NCI-H460 (cell line): ENCODE measurements around the gene INPP5J. TPM values are rescaled to one million over a fixed set of nuclear protein-coding genes. Genes with fewer than 3 reads are reported as not detected.
"Not testable (repeated sequence)": the region's sequence is repeated elsewhere in the genome, so short reads cannot be mapped to it uniquely, and the experiment has no call there.

Source experiments
- DNase-seq: peaks from one replicate; pipeline ENCODE4 v3.0.0-alpha.2; 2016; ENCODE audit warnings: low read depth; ENCODE audit errors: extremely low read depth
- total RNA-seq: library from RNA; depleted of rRNA; stranded (reverse); fragments of >200 nt; shearing (Covaris generic); gene quantifications from 2 replicates; pipeline ENCODE4 v1.2.3, GENCODE V29; 2014

INPP5J gene
- total RNA-seq, 1 experiment from 2014 or later: 0.54 TPM

DNA sequence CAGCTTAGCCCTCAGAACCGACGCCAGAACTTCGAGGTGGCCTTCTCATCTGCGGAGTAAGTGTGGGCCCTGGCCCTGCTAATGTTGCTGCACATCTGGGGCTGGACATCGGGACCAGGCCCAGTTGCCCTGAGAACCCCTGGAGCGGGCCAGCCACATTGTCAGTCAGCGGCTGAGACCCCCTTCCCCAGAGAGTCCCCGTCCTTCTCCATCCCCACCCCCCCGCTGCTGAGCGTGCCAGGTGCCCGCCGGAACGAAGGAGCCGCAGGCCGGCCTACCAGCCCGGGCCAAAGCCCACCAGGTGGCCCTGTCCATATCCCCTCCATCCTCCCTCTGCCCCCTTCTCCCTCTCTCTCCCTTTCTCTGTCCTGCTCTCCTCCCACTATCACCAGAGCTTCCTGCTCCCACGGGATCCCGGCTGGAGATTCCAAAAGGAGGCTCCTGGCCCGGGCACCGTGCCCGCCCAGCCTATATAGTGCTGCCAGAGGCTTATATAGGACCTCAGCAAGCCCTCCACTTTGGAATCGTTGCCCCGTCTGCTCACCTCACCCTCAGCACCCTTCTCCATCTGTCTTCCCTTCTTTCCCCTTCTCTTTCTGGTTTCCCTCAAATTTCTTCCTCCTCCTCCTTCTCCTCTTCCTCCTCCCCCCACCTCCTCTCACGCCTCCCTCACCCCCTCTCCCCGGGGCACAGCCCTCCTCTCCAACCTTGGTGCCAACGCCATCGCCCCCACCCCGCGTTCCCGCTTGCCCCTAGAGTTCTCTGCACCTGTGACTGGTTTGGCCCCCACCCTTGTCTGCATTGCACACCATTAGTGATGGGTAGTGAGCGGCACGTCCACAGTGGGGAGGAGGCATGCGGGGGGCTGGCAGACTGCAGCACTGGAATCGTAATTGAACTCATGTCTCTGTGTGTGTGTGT is 22.7 kb upstream of the INPP5J start:
- DNase-seq: no peak

GRCh38 chr22:31100762-31101525 is 21.8 kb upstream of the INPP5J start:
- no peak for DNase-seq

DNA sequence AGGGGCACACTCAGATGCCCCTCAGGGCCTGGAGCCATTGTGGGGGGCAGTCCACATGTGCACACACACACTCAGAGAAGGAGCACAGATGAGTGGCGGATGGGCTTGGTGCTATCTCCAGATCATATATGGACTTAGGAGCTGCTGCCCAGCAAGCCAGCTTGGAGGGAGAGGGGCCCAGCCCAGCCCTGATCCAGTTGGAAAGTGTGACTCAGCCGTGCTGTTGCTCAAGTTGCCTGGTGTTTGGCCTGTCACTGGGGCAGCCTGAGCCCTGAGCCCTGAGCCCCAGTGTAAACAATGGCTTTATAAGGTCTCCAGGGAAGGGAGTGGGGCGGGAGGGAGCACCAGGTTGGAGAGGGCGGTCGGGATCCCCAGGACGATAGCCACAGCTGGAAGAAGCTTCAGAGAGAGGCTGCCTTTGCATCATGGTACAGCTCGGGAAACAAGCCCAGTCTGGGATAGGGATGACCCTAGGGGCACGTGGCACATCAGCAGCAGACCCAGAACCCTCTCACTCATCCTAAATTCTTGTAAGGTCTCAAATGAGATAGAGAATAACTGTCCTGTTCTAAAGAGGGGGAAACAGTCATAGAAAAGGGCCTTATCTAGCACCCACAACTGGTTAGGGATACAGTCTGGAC is 20.2 kb upstream of the INPP5J start:
- no peak for DNase-seq

DNA sequence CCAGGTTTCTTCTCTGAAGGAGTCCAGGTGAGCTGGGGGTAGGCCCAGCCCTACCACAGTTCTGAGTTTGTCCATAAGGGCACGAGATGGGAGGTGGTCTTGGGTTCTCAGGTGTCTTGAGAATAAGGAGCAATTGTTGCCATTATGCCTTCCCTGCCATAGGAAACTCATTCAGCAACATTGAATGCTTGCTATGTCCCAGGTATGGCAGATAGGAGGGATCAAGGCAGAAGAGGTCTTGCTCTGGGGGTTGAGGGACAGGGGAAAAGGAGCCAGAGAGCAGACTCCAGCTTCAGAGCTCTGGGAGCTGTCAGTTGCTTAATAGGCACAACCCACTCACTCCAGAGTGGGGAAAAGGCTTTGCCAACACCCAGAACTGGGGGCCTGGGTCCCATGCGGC is 19.7 kb upstream of the INPP5J start:
- no peak for DNase-seq

DNA sequence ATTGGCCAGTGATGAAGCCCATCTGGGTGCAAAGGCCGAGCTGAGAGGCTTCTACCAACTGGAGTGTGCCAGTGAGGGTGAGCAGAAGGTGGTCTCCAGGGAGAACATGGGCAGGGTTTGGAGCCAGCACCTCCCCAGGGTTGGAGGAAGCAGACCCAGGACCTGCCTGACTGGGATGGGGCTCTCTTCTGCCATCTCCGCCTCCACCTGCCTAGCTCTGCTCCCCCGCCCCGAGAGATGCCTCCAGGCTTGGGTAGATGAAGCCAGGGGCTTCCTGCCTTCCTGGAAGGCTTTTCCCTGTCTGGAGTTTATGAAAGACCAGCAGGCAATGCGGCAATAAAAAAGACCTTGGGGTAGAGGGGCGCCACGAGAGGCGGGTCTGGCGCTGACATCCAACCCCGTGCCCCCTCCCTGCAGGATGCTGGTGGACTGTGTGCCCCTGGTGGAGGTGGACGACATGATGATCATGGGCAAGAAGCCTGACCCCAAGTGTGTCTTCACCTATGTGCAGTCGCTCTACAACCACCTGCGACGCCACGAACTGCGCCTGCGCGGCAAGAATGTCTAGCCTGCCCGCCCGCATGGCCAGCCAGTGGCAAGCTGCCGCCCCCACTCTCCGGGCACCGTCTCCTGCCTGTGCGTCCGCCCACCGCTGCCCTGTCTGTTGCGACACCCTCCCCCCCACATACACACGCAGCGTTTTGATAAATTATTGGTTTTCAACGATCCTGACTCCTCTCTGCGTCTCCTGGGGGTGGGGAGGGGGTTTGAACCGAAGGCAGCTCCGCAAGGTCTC is 18.7 kb upstream of the INPP5J start:
- no peak for DNase-seq

DNA sequence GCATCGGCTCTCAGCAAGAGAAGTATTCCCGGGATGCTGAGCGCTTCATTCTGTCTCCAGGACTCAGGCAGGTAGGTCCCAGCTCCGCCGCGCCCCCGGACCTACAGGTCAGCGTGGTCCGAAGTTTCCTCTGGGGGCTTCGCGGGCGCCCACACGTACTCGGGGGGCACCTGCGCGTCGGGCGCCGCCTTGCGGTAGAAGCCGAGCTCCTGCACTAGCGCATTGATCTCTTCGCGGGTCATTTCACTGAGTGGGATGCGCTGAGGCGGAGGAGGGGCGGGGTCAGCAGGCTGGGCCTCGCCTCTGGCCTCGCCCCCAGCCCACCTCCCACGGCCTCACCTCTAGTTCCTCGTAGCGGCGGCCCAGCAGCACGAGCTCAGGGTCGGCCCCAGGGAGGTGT is 17.9 kb upstream of the INPP5J start:
- DNase-seq: no peak

- DNase-seq: no peak
Measured at GRCh38 chr22:31105282-31105929, 17.4 kb upstream of the INPP5J start.

DNA sequence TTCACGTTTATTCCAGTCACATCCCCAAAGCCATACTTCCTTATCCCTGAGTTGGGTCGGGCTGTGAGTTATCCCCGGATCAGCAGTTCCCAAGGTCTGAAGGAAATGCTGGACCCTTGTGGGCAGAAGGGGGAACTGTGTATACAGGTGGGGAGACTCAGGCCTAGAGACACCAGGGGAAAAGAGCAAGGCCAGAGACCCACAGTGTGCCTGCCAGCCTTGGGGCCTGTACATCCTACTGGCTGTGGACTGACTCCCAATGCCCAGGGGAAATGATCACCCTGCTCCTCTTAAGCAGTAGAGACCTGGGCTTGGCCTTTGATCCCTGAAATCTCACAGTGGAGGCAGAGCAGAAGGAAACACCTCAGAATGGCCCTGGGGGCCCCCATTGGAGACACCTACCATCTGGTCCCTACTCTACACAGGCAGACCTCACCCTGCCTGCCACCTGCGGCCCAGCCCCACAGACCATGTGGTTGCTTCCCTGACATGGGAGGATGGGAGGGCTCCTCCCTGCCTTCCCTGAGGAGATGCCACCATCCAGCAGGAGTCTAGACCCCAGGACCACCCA is 16.7 kb upstream of the INPP5J start:
- no peak for DNase-seq

DNA sequence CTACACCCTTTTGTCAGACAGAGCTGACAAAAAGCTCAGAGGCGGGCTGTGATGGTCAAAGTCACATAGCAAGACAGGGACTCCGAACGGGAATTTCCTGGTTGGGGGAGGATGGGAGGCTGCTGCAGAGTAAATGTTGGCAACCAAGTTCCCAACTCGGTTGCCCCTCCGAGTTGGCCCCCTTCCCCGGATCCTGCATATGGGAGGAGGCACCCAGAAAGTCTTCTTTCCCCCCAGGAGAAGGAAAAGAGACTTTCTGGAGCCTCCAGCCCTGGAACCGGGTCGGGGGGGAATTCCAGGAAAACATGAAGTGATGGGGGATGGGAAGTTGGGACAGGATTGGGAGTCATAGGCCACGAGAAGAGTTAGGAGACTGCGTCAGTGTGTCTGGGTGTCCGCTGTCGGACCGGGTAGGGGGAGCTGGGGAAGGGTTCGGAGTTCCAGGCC is 16.0 kb upstream of the INPP5J start:
- DNase-seq: no peak

- DNase-seq: peak; percentile 97
Measured at GRCh38 chr22:31107178-31107893, 15.4 kb upstream of the INPP5J start, which contains the start of gene SELENOM. TSS of gene SELENOM (minus strand) at chr22:31107568. CDS start at chr22:31107505, 63 bp downstream.

DNA sequence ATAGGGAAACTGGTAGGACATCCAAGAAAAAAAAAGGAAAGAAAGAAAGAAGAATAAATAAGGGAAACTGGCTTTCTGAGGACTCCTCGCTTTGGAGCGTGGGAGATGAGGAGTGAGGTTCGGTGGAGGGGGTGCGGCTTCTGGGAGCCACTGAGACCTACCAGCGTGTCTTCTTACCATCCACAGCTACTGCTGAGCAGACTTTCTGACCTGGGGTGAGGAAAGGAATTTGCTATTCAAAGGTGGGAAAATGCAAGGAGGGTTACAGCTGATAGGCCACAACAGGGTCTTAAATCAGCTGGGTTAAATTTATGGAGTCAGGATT is 14.9 kb upstream of the INPP5J start:
- DNase-seq: no peak

GRCh38 chr22:31112547-31113091 is 10.1 kb upstream of the INPP5J start:
- not testable (repeated sequence) for DNase-seq

DNA sequence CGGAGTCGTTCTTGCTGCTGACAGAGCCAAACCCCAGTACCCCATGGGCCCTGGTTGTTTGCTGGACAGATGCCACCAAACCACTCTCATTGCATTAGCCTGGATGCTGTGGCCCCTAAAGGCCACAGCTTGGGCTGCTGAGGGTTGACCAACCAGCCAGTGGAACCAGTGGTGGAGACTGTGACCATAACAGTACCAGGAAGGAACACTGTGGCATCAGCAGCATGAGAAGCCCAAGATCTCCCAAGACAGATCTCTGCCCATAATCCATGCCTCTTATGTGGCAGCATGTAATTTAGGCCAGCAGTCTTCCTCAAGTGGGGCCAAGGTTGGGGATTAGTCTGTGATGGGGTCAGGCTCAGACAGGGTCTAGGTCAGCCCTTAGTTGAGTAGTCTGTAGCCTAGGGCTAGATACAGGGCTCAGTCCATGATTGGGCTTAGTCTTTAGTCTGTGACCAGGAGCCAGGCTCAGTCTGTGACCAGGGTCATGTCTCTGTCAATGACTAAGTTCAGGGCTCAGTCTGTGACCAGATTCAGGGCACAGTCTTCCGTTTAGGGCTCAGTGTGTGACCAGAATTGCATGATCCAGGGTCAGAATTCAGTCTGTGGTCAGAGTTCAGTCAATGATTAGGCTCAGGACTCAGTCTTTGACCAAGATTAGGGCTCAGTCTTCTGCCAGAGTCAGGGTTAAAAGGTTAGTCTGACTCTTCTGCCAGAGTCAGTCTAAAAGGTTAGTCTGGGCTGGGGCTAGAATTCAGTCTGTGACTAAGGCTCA is 4.5 kb upstream of the INPP5J start:
- DNase-seq: no peak

GRCh38 chr22:31119026-31119717 is 3.6 kb upstream of the INPP5J start:
- DNase-seq: no peak

- no peak for DNase-seq
Measured at GRCh38 chr22:31120230-31120629, 2.5 kb upstream of the INPP5J start.

GRCh38 chr22:31120642-31121041 is 2.1 kb upstream of the INPP5J start:
- no peak for DNase-seq

- DNase-seq: no peak
Measured at GRCh38 chr22:31121403-31121802, 1.4 kb upstream of the INPP5J start.
